Tibial nerve (tissue), 4 donors: ENCODE measurements around the gene LTBP2. TPM values are rescaled to one million over a fixed set of nuclear protein-coding genes. Genes with fewer than 3 reads are reported as not detected.

Source experiments
- DNase-seq, 2 donors: peaks; one replicate each; pipeline ENCODE4 v3.0.0-alpha.2; 2019; ENCODE audit warnings: low spot score in 2 of 2
- H3K27ac ChIP-seq, 4 donors: fragments of 200-600 bp; sonication (generic) in 3 of 4; one replicate each; pipeline ENCODE4 v1.5.1; 2017 to 2019; ENCODE audit warnings: mild to moderate bottlenecking in 1 of 4
- H3K27me3 ChIP-seq, 2 donors: fragments of 200-600 bp; sonication (generic) in 1 of 2; one replicate each; pipeline versions ENCODE4 v1.5.1 to v1.6.0; 2017 to 2019
- H3K36me3 ChIP-seq, 3 donors: fragments of 200-600 bp; sonication (generic); one replicate each; pipeline ENCODE4 v1.5.1; 2018 to 2019
- H3K4me1 ChIP-seq, 4 donors: fragments of 200-600 bp; sonication (generic) in 3 of 4; one replicate each; pipeline ENCODE4 v1.5.1; 2017 to 2019
- H3K4me3 ChIP-seq, 4 donors: fragments of 200-600 bp; sonication (generic) in 3 of 4; one replicate each; pipeline ENCODE4 v1.5.1; 2017 to 2019; ENCODE audit warnings: mild to moderate bottlenecking in 1 of 4, moderate library complexity in 1 of 4
- H3K9me3 ChIP-seq, 4 donors: fragments of 200-600 bp; sonication (generic) in 3 of 4; one replicate each; pipeline ENCODE4 v1.5.1; 2017 to 2019
- CTCF ChIP-seq, 5 experiments: fragments of 200-600 bp in 3 of 5; fragments of 450-650 bp in 2 of 5; sonication (generic) in 3 of 5; IDR thresholded peaks; one replicate each; pipeline ENCODE4 v1.5.1; 2016 to 2019; ENCODE audit warnings: antibody characterized with exemption in 5 of 5, mild to moderate bottlenecking in 3 of 5, moderate library complexity in 2 of 5
- EP300 ChIP-seq, 2 donors: sonication (generic); formaldehyde crosslinking; IDR thresholded peaks; one replicate each; pipeline ENCODE4 v1.6.1; 2017; ENCODE audit warnings: antibody characterized with exemption in 2 of 2, mild to moderate bottlenecking in 1 of 2
- POLR2A ChIP-seq, 2 donors: fragments of 450-650 bp; IDR thresholded peaks; one replicate each; pipeline ENCODE4 v1.6.1; 2017; ENCODE audit warnings: antibody characterized with exemption in 2 of 2, mild to moderate bottlenecking in 2 of 2, moderate library complexity in 2 of 2
- WGBS, 2 donors: methylation state at CpG; one replicate each; pipeline ENCODE4 v1.1.5; 2018; 5-methylcytosine and 5-hydroxymethylcytosine counted together
- total RNA-seq, 4 donors: library from RNA; depleted of rRNA; stranded (reverse); fragments of >200 nt; gene quantifications; one replicate each; pipeline ENCODE4 v1.1.0, GENCODE V29; 2016

The LTBP2 gene
- total RNA-seq, 4 donors from 2014 or later = 67.1 to 276 (median 134) TPM

- peak in 1 of 2 donors; percentile 10 for TF ChIP-seq EP300 (IDR thresholded peaks at IDR 0.05)
- no peak for TF ChIP-seq POLR2A (IDR thresholded peaks at IDR 0.05)
- TF ChIP-seq CTCF (IDR thresholded peaks at IDR 0.05) = no peak
- no peaks in the 10 kb centered on the region for H3K36me3 ChIP-seq
- no peak for DNase-seq
- H3K27ac ChIP-seq = peak overlapping the region; percentile 5 to 89 (median 70)
- no peaks in the 10 kb centered on the region for H3K9me3 ChIP-seq
- 57 to 63% methylated on average over 10 of the region's 10 CpGs for WGBS, 2 donors
- peaks cover 3 to 74% (median 50%) of the 10 kb centered on the region in 4 donors for H3K4me1 ChIP-seq
- H3K27me3 ChIP-seq = no peaks in the 10 kb centered on the region
- no peak overlapping the region for H3K4me3 ChIP-seq
These were observed 18.6 kb downstream of the LTBP2 start for GRCh38 chr14:74593241-74593953.

- 92 to 95% methylated on average over 13 of the region's 13 CpGs for WGBS, 2 donors
- peak overlapping the region in 3 of 4 donors; percentile 63 to 89 (median 76) for H3K27ac ChIP-seq
- peaks cover 3 to 71% (median 50%) of the 10 kb centered on the region in 4 donors for H3K4me1 ChIP-seq
- DNase-seq = no peak
- no peaks in the 10 kb centered on the region for H3K36me3 ChIP-seq
- H3K9me3 ChIP-seq = no peaks in the 10 kb centered on the region
- H3K27me3 ChIP-seq = no peaks in the 10 kb centered on the region
- TF ChIP-seq POLR2A (IDR thresholded peaks at IDR 0.05) (no peak), EP300 (IDR thresholded peaks at IDR 0.05) (no peak), CTCF (IDR thresholded peaks at IDR 0.05) (no peak)
- H3K4me3 ChIP-seq = no peak overlapping the region
These were observed 19.4 kb downstream of the LTBP2 start for GRCh38 chr14:74592476-74593201.

GRCh38 chr14:74591899-74592298 is 20.1 kb downstream of the LTBP2 start:
- Histone ChIP-seq H3K27ac (peak overlapping the region in 2 of 4 donors; percentile 76 to 89), H3K4me1 (peaks cover 3 to 68% (median 49%) of the 10 kb centered on the region in 4 donors), H3K4me3 (no peak overlapping the region), H3K27me3 (no peaks in the 10 kb centered on the region), H3K36me3 (no peaks in the 10 kb centered on the region), H3K9me3 (no peaks in the 10 kb centered on the region)
- WGBS, 2 donors = 22 to 32% methylated on average over 5 of the region's 5 CpGs
- no peak for DNase-seq
- TF ChIP-seq POLR2A (IDR thresholded peaks at IDR 0.05) = no peak
- TF ChIP-seq EP300 (IDR thresholded peaks at IDR 0.05) = no peak
- TF ChIP-seq CTCF (IDR thresholded peaks at IDR 0.05) = no peak

- Histone ChIP-seq H3K9me3 (no peaks in the 10 kb centered on the region), H3K27me3 (no peaks in the 10 kb centered on the region), H3K4me3 (no peak overlapping the region), H3K27ac (peak overlapping the region in 2 of 4 donors; percentile 5 to 89), H3K4me1 (peaks cover 3 to 63% (median 48%) of the 10 kb centered on the region in 4 donors), H3K36me3 (no peaks in the 10 kb centered on the region)
- DNase-seq = no peak
- 73 to 81% methylated on average over 6 of the region's 6 CpGs for WGBS, 2 donors
- no peak for TF ChIP-seq POLR2A (IDR thresholded peaks at IDR 0.05)
These were observed 20.6 kb downstream of the LTBP2 start for GRCh38 chr14:74591394-74591793.

GRCh38 chr14:74589291-74589879 is 22.7 kb downstream of the LTBP2 start:
- Histone ChIP-seq H3K4me1 (peaks cover 3 to 60% (median 34%) of the 10 kb centered on the region in 4 donors), H3K9me3 (no peaks in the 10 kb centered on the region), H3K4me3 (no peak overlapping the region), H3K36me3 (peaks cover 0 to 6% (median 0%) of the 10 kb centered on the region in 3 donors), H3K27me3 (no peaks in the 10 kb centered on the region), H3K27ac (peak overlapping the region in 1 of 4 donors; percentile 20)
- TF ChIP-seq EP300 (IDR thresholded peaks at IDR 0.05) (no peak), CTCF (IDR thresholded peaks at IDR 0.05) (no peak), POLR2A (IDR thresholded peaks at IDR 0.05) (no peak)
- DNase-seq = no peak
- 32 to 59% methylated on average over 3 to 5 of the region's 5 CpGs for WGBS, 2 donors
